Gastrocnemius medialis (tissue), 4 donors: ENCODE measurements around the gene SHCBP1L.

Experiments
- CTCF ChIP-seq, 5 experiments: fragments of 450-650 bp in 3 of 5; fragments of 200-600 bp in 2 of 5; sonication (generic) in 2 of 5; IDR thresholded peaks in 4 of 5; conservative IDR thresholded peaks in 1 of 5; 1 replicate in 4 of 5; 2 replicates in 1 of 5; pipeline ENCODE4 v1.5.1; 2016 to 2019; ENCODE audit warnings: antibody characterized with exemption in 5 of 5, mild to moderate bottlenecking in 3 of 5, moderate library complexity in 3 of 5
- POLR2A ChIP-seq, 2 donors: fragments of 450-650 bp; IDR thresholded peaks; one replicate each; pipeline ENCODE4 v1.6.1; 2017; ENCODE audit warnings: antibody characterized with exemption in 2 of 2, mild to moderate bottlenecking in 2 of 2, moderate library complexity in 2 of 2

GRCh38 chr1:182877842-182878241, 75.1 kb downstream of the SHCBP1L start:
- no peak for TF ChIP-seq CTCF (IDR thresholded peaks at IDR 0.05 in 4 of 5, conservative IDR thresholded peaks at IDR 0.05 in 1 of 5)
- no peak for TF ChIP-seq POLR2A (IDR thresholded peaks at IDR 0.05)
